T-helper 1 cell treated with Interleukin-12 subunit alpha and Interleukin-12 subunit beta and Interleukin-4 antibody, amounts not matched to agents 30 μg/mL and 1 μg/mL, for 36 hours (primary cell): ENCODE data around the gene PODXL.

Experiments used
- H3K27ac Mint-ChIP-seq: one replicate; pipeline ENCODE4 v1.8.0; 2021; ENCODE audit warnings: mild to moderate bottlenecking, mixed read lengths
- H3K27me3 Mint-ChIP-seq: one replicate; pipeline ENCODE4 v1.8.0; 2021; ENCODE audit warnings: low read depth, mixed read lengths
- H3K36me3 Mint-ChIP-seq: one replicate; pipeline ENCODE4 v1.8.0; 2021; ENCODE audit warnings: low read depth, mixed read lengths
- H3K4me1 Mint-ChIP-seq: one replicate; pipeline ENCODE4 v1.8.0; 2021; ENCODE audit warnings: low read depth, mixed read lengths
- H3K4me3 Mint-ChIP-seq: one replicate; pipeline ENCODE4 v1.8.0; 2021; ENCODE audit warnings: mild to moderate bottlenecking, moderate library complexity, mixed read lengths
- H3K9me3 Mint-ChIP-seq: one replicate; pipeline ENCODE4 v1.8.0; 2021; ENCODE audit warnings: mixed read lengths

Gene PODXL

GRCh38 chr7:131536361-131536849, 20.0 kb downstream of the PODXL start:
- Mint-ChIP-seq H3K9me3 (no peaks in the 10 kb centered on the region), H3K4me1 (no peaks in the 10 kb centered on the region), H3K4me3 (no peak overlapping the region), H3K36me3 (no peaks in the 10 kb centered on the region), H3K27ac (no peak overlapping the region), H3K27me3 (peaks cover 5% of the 10 kb centered on the region)

GRCh38 chr7:131533566-131534561, 22.6 kb downstream of the PODXL start:
- Mint-ChIP-seq H3K4me1 (no peaks in the 10 kb centered on the region), H3K4me3 (no peak overlapping the region), H3K27me3 (peaks cover 5% of the 10 kb centered on the region), H3K9me3 (no peaks in the 10 kb centered on the region), H3K27ac (no peak overlapping the region), H3K36me3 (no peaks in the 10 kb centered on the region)

- H3K36me3 Mint-ChIP-seq, result no peaks in the 10 kb centered on the region
- no peaks in the 10 kb centered on the region for H3K4me1 Mint-ChIP-seq
- H3K27me3 Mint-ChIP-seq, result peaks cover 5% of the 10 kb centered on the region
- H3K4me3 Mint-ChIP-seq, result no peak overlapping the region
- H3K9me3 Mint-ChIP-seq, result no peaks in the 10 kb centered on the region
- H3K27ac Mint-ChIP-seq, result no peak overlapping the region
These were observed 23.3 kb downstream of the PODXL start for GRCh38 chr7:131533151-131533559.

- H3K4me1 Mint-ChIP-seq, result no peaks in the 10 kb centered on the region
- H3K9me3 Mint-ChIP-seq, result no peaks in the 10 kb centered on the region
- no peak overlapping the region for H3K27ac Mint-ChIP-seq
- no peak overlapping the region for H3K4me3 Mint-ChIP-seq
- peaks cover 5% of the 10 kb centered on the region for H3K27me3 Mint-ChIP-seq
- H3K36me3 Mint-ChIP-seq, result no peaks in the 10 kb centered on the region
These were observed 23.8 kb downstream of the PODXL start for GRCh38 chr7:131532570-131533091.

GRCh38 chr7:131530137-131530536, 26.3 kb downstream of the PODXL start:
- Mint-ChIP-seq H3K36me3 (no peaks in the 10 kb centered on the region), H3K4me3 (no peak overlapping the region), H3K27me3 (peaks cover 9% of the 10 kb centered on the region), H3K4me1 (peaks cover 5% of the 10 kb centered on the region), H3K9me3 (no peaks in the 10 kb centered on the region), H3K27ac (no peak overlapping the region)

- H3K27ac Mint-ChIP-seq, result no peak overlapping the region
- peaks cover 5% of the 10 kb centered on the region for H3K4me1 Mint-ChIP-seq
- H3K27me3 Mint-ChIP-seq, result peaks cover 13% of the 10 kb centered on the region
- no peaks in the 10 kb centered on the region for H3K9me3 Mint-ChIP-seq
- H3K36me3 Mint-ChIP-seq, result no peaks in the 10 kb centered on the region
- no peak overlapping the region for H3K4me3 Mint-ChIP-seq
These were observed 26.8 kb downstream of the PODXL start for GRCh38 chr7:131529617-131530016.

- H3K27me3 Mint-ChIP-seq, result peaks cover 15% of the 10 kb centered on the region
- H3K9me3 Mint-ChIP-seq, result no peaks in the 10 kb centered on the region
- no peak overlapping the region for H3K27ac Mint-ChIP-seq
- no peak overlapping the region for H3K4me3 Mint-ChIP-seq
- peaks cover 2% of the 10 kb centered on the region for H3K36me3 Mint-ChIP-seq
- H3K4me1 Mint-ChIP-seq, result peaks cover 5% of the 10 kb centered on the region
These were observed 27.2 kb downstream of the PODXL start for GRCh38 chr7:131529179-131529578.

GRCh38 chr7:131527456-131527855, 29.0 kb downstream of the PODXL start:
- Mint-ChIP-seq H3K4me3 (no peak overlapping the region), H3K27ac (no peak overlapping the region), H3K9me3 (no peaks in the 10 kb centered on the region), H3K36me3 (peaks cover 6% of the 10 kb centered on the region), H3K27me3 (peaks cover 18% of the 10 kb centered on the region), H3K4me1 (peaks cover 12% of the 10 kb centered on the region)

- no peak overlapping the region for H3K27ac Mint-ChIP-seq
- H3K9me3 Mint-ChIP-seq, result no peaks in the 10 kb centered on the region
- no peak overlapping the region for H3K4me3 Mint-ChIP-seq
These were observed 30.6 kb downstream of the PODXL start for GRCh38 chr7:131525820-131526219.

GRCh38 chr7:131524703-131525102, 31.7 kb downstream of the PODXL start:
- Mint-ChIP-seq H3K27me3 (peaks cover 18% of the 10 kb centered on the region), H3K36me3 (peaks cover 6% of the 10 kb centered on the region), H3K9me3 (no peaks in the 10 kb centered on the region), H3K4me1 (peaks cover 18% of the 10 kb centered on the region), H3K27ac (no peak overlapping the region), H3K4me3 (no peak overlapping the region)

More at GRCh38 chr7:131525820-131526219, 30.6 kb downstream of the PODXL start:
- H3K36me3 Mint-ChIP-seq, result peaks cover 6% of the 10 kb centered on the region
- H3K4me1 Mint-ChIP-seq, result peaks cover 18% of the 10 kb centered on the region
- H3K27me3 Mint-ChIP-seq, result peaks cover 18% of the 10 kb centered on the region

GRCh38 chr7:131524115-131524514, 32.3 kb downstream of the PODXL start:
- Mint-ChIP-seq H3K36me3 (peaks cover 8% of the 10 kb centered on the region), H3K9me3 (no peaks in the 10 kb centered on the region), H3K27ac (no peak overlapping the region), H3K4me1 (peaks cover 18% of the 10 kb centered on the region), H3K4me3 (no peak overlapping the region), H3K27me3 (peaks cover 18% of the 10 kb centered on the region)

GRCh38 chr7:131522325-131522930, 34.0 kb downstream of the PODXL start:
- Mint-ChIP-seq H3K27me3 (peaks cover 17% of the 10 kb centered on the region), H3K4me3 (peak overlapping the region; percentile 24), H3K4me1 (peaks cover 18% of the 10 kb centered on the region), H3K27ac (peak overlapping the region; percentile 78), H3K9me3 (no peaks in the 10 kb centered on the region), H3K36me3 (peaks cover 8% of the 10 kb centered on the region)

- Mint-ChIP-seq H3K4me3 (no peak overlapping the region), H3K36me3 (peaks cover 8% of the 10 kb centered on the region), H3K27ac (peak overlapping the region; percentile 52)
These were observed 34.7 kb downstream of the PODXL start for GRCh38 chr7:131521651-131522163.

GRCh38 chr7:131518626-131519025, 37.8 kb downstream of the PODXL start:
- H3K36me3 Mint-ChIP-seq, result peaks cover 6% of the 10 kb centered on the region
- H3K4me1 Mint-ChIP-seq, result peaks cover 14% of the 10 kb centered on the region
- no peaks in the 10 kb centered on the region for H3K27me3 Mint-ChIP-seq
- H3K4me3 Mint-ChIP-seq, result no peak overlapping the region
- no peak overlapping the region for H3K27ac Mint-ChIP-seq
- no peaks in the 10 kb centered on the region for H3K9me3 Mint-ChIP-seq

More at GRCh38 chr7:131521651-131522163, 34.7 kb downstream of the PODXL start:
- H3K9me3 Mint-ChIP-seq, result no peaks in the 10 kb centered on the region
- peaks cover 13% of the 10 kb centered on the region for H3K4me1 Mint-ChIP-seq
- peaks cover 13% of the 10 kb centered on the region for H3K27me3 Mint-ChIP-seq
